NCI-H2107 treated with DMSO at 0.1 percent for 48 hours (cell line): ENCODE results near the gene PSENEN.
"Not testable (repeated sequence)": the region's sequence is repeated elsewhere in the genome, so short reads cannot be mapped to it uniquely, and the experiment has no call there.

Source experiments
- DNase-seq: peaks from one replicate; lab custom pipeline; 2025; ENCODE audit not compliant: unreplicated experiment; lab: John Stamatoyannopoulos, UW

PSENEN gene

GRCh38 chr19:35718345-35719041 is 27.0 kb upstream of the PSENEN start:
- DNase-seq, result no peak

GRCh38 chr19:35719402-35720162 is 25.9 kb upstream of the PSENEN start:
- no peak for DNase-seq

- DNase-seq, result no peak
Observed at GRCh38 chr19:35720163-35720524, 25.3 kb upstream of the PSENEN start.

- no peak for DNase-seq
Observed at GRCh38 chr19:35720648-35721047, 24.8 kb upstream of the PSENEN start.

- no peak for DNase-seq
Observed at GRCh38 chr19:35721374-35721773, 24.1 kb upstream of the PSENEN start.

- no peak for DNase-seq
Observed at GRCh38 chr19:35722461-35722860, 23.0 kb upstream of the PSENEN start.

- no peak for DNase-seq
Observed at GRCh38 chr19:35722897-35723296, 22.6 kb upstream of the PSENEN start.

GRCh38 chr19:35723671-35724070 is 21.8 kb upstream of the PSENEN start:
- no peak for DNase-seq

- not testable (repeated sequence) for DNase-seq
Observed at GRCh38 chr19:35724132-35724531, 21.3 kb upstream of the PSENEN start.

GRCh38 chr19:35724560-35724959 is 20.9 kb upstream of the PSENEN start:
- no peak for DNase-seq

GRCh38 chr19:35725216-35725861 is 20.1 kb upstream of the PSENEN start:
- no peak for DNase-seq

- DNase-seq, result no peak
Observed at GRCh38 chr19:35727053-35727955, 18.1 kb upstream of the PSENEN start.

GRCh38 chr19:35727956-35728706 is 17.3 kb upstream of the PSENEN start:
- no peak for DNase-seq

- DNase-seq, result no peak
Observed at GRCh38 chr19:35729021-35729420, 16.4 kb upstream of the PSENEN start.

- DNase-seq, result no peak
Observed at GRCh38 chr19:35729763-35730162, 15.7 kb upstream of the PSENEN start.

GRCh38 chr19:35730326-35730725 is 15.1 kb upstream of the PSENEN start:
- DNase-seq, result no peak

- no peak for DNase-seq
Observed at GRCh38 chr19:35731353-35731752, 14.1 kb upstream of the PSENEN start.

GRCh38 chr19:35731779-35732405 is 13.6 kb upstream of the PSENEN start:
- no peak for DNase-seq

GRCh38 chr19:35732540-35733179 is 12.8 kb upstream of the PSENEN start:
- no peak for DNase-seq
